ENCODE data around the gene LIPC.

The LIPC gene

GRCh38 chr15:58475573-58476524 is 44.1 kb downstream of the LIPC start (continued):
- TF ChIP-seq ZNF580 (tag by site-specific recombination; IDR thresholded peaks at IDR 0.05) (no peak), ZNF133 (tag by site-specific recombination; IDR thresholded peaks at IDR 0.05) (peak; percentile 69; the same call in 1 of the 2 replicates), ZNF114 (tag by site-specific recombination; IDR thresholded peaks at IDR 0.05) (no peak)

DNA sequence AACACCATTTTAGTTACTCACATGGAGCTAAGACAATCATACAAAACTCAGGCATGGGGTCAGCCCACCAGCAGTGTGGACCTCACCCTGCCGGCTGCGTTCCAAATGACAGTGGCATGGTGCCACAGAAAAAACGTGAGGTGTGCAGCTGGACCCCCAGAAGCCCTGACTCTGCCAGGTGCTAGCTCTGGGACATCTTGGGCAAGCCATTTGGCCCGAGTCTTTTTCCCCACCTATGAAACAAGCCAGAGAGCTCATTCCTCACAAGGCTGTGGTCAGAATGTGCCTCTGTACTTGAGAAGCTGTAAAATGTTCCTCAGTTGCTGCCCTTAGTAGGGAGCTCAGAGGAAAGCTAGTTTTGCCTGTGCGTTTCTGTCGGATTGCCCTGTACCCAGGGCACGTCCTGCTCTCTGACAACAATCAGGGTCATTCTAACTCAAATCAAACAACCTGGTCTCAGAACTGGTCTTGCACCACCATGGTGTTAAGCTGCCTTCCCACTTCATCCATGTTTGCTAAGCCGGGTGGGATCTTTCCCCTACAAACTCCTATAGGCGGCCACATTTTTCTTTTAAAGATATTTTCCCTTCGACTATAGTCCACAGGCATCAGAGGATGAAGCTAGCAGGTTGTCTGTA is 44.9 kb downstream of the LIPC start:
- Histone ChIP-seq H3K36me3 (ENCODE audit: control insufficient read depth in 2 of 2, insufficient read depth in 1 of 2, low read length in 2 of 2) (no peaks in the 10 kb centered on the region), H3K4me1 (ENCODE audit: control insufficient read depth, insufficient read depth, low read length) (no peaks in the 10 kb centered on the region), H3K9me3 (ENCODE audit: control insufficient read depth, insufficient read depth, low read depth, low read length) (no peaks in the 10 kb centered on the region), H3K27ac (ENCODE audit: extremely low read depth, low read depth, low read length) (no peak overlapping the region), H3K4me3 (ENCODE audit: low read depth, low read length) (no peak overlapping the region)
- ChIA-PET POLR2A (no interaction called here), CTCF (interaction anchor here (0.7 kb wide), 1 partner anchor 207 kb away, joined by 3 read pairs; no protein-coding TSS in a partner anchor)
- TF ChIP-seq ZNF621 (tag by site-specific recombination; IDR thresholded peaks at IDR 0.05) = no peak
- TF ChIP-seq ZBTB17 (tag by site-specific recombination; IDR thresholded peaks at IDR 0.05) = no peak
- TF ChIP-seq ZNF555 (tag by site-specific recombination; conservative IDR thresholded peaks at IDR 0.05) = no peak
- no peak for TF ChIP-seq ZNF549 (tag by site-specific recombination; IDR thresholded peaks at IDR 0.05)
- TF ChIP-seq ZNF513 (tag by site-specific recombination; IDR thresholded peaks at IDR 0.05) = no peak
- TF ChIP-seq, protein P1, sequence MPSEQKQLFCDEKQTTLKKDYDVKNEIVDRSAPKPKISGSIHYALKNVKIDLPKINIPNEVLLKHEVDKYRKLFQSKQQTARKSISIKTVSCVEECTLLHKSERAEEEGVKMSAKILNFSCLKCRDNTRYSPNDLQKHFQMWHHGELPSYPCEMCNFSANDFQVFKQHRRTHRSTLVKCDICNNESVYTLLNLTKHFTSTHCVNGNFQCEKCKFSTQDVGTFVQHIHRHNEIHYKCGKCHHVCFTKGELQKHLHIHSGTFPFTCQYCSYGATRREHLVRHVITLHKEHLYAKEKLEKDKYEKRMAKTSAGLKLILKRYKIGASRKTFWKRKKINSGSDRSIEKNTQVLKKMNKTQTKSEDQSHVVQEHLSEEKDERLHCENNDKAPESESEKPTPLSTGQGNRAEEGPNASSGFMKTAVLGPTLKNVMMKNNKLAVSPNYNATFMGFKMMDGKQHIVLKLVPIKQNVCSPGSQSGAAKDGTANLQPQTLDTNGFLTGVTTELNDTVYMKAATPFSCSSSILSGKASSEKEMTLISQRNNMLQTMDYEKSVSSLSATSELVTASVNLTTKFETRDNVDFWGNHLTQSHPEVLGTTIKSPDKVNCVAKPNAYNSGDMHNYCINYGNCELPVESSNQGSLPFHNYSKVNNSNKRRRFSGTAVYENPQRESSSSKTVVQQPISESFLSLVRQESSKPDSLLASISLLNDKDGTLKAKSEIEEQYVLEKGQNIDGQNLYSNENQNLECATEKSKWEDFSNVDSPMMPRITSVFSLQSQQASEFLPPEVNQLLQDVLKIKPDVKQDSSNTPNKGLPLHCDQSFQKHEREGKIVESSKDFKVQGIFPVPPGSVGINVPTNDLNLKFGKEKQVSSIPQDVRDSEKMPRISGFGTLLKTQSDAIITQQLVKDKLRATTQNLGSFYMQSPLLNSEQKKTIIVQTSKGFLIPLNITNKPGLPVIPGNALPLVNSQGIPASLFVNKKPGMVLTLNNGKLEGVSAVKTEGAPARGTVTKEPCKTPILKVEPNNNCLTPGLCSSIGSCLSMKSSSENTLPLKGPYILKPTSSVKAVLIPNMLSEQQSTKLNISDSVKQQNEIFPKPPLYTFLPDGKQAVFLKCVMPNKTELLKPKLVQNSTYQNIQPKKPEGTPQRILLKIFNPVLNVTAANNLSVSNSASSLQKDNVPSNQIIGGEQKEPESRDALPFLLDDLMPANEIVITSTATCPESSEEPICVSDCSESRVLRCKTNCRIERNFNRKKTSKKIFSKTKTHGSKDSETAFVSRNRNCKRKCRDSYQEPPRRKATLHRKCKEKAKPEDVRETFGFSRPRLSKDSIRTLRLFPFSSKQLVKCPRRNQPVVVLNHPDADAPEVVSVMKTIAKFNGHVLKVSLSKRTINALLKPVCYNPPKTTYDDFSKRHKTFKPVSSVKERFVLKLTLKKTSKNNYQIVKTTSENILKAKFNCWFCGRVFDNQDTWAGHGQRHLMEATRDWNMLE (tag by site-specific recombination; conservative IDR thresholded peaks at IDR 0.05; ENCODE audit: low read depth) = no peak

- Histone ChIP-seq H3K27ac (ENCODE audit: extremely low read depth, low read depth, low read length) (no peak overlapping the region), H3K9me3 (ENCODE audit: control insufficient read depth, insufficient read depth, low read depth, low read length) (no peaks in the 10 kb centered on the region), H3K36me3 (ENCODE audit: control insufficient read depth in 2 of 2, insufficient read depth in 1 of 2, low read length in 2 of 2) (no peaks in the 10 kb centered on the region), H3K4me3 (ENCODE audit: low read depth, low read length) (no peak overlapping the region), H3K4me1 (ENCODE audit: control insufficient read depth, insufficient read depth, low read length) (no peaks in the 10 kb centered on the region)
- POLR2A ChIA-PET = no interaction called here
- TF ChIP-seq YY1 (tag by site-specific recombination; IDR thresholded peaks at IDR 0.05) (no peak), ZNF548 (tag by site-specific recombination; IDR thresholded peaks at IDR 0.05) (no peak)
- CTCF ChIA-PET = interaction anchor here (0.7 kb wide), 1 partner anchor 208 kb away, joined by 3 read pairs; no protein-coding TSS in a partner anchor
These were observed 45.4 kb downstream of the LIPC start for GRCh38 chr15:58477170-58477569.

All from HEK293 (cell line).